Right kidney (tissue), 1 donor: ENCODE measurements around the gene CYP2W1.

ENCODE experiments used
- DNase-seq: peaks from one replicate; pipeline ENCODE4 v3.0.0-alpha.2; 2016

The CYP2W1 gene

GRCh38 chr7:1015196-1016121 lies 32.5 kb downstream of the CYP2W1 start:
- no peak for DNase-seq

- DNase-seq: no peak
Measured at GRCh38 chr7:1016577-1017531, 33.9 kb downstream of the CYP2W1 start.

GRCh38 chr7:1017586-1018333 lies 34.8 kb downstream of the CYP2W1 start:
- DNase-seq: no peak

GRCh38 chr7:1018334-1018695 lies 35.3 kb downstream of the CYP2W1 start:
- no peak for DNase-seq

- DNase-seq: no peak
Measured at GRCh38 chr7:1019255-1019785, 36.3 kb downstream of the CYP2W1 start.

GRCh38 chr7:1019789-1020610 lies 37.0 kb downstream of the CYP2W1 start:
- no peak for DNase-seq

- DNase-seq: no peak
Measured at GRCh38 chr7:1020849-1021251, 37.9 kb downstream of the CYP2W1 start.

- no peak for DNase-seq
Measured at GRCh38 chr7:1021366-1021765, 38.4 kb downstream of the CYP2W1 start.

GRCh38 chr7:1021931-1022330 lies 39.0 kb downstream of the CYP2W1 start:
- no peak for DNase-seq

- no peak for DNase-seq
Measured at GRCh38 chr7:1022356-1022755, 39.4 kb downstream of the CYP2W1 start.

GRCh38 chr7:1022801-1023465 lies 40.0 kb downstream of the CYP2W1 start:
- no peak for DNase-seq

- DNase-seq: no peak
Measured at GRCh38 chr7:1024331-1024841, 41.4 kb downstream of the CYP2W1 start.

GRCh38 chr7:1024876-1025742 lies 42.1 kb downstream of the CYP2W1 start:
- no peak for DNase-seq

GRCh38 chr7:1025743-1026581 lies 43.0 kb downstream of the CYP2W1 start:
- DNase-seq: no peak

GRCh38 chr7:1026721-1027161 lies 43.8 kb downstream of the CYP2W1 start:
- DNase-seq: no peak

- DNase-seq: peak; percentile 82
Measured at GRCh38 chr7:1027242-1028043, 44.5 kb downstream of the CYP2W1 start.

- DNase-seq: peak; percentile 95
Measured at GRCh38 chr7:1028044-1028770, 45.2 kb downstream of the CYP2W1 start.
